Astrocyte (in vitro differentiated cells and primary cell): Measurements from ENCODE around the gene TMEM217.

Experiments
- EZH2 ChIP-seq: IDR thresholded peaks from 2 replicates; pipeline ENCODE4 v1.6.1; 2012; ENCODE audit warnings: mild to moderate bottlenecking, low read length, inconsistent platforms; ENCODE audit not compliant: insufficient read depth
- TF ChIP-seq, protein P1 (sequence below): IDR thresholded peaks from 2 replicates; pipeline ENCODE4 v1.5.1; 2011; ENCODE audit warnings: low read depth, mild to moderate bottlenecking, inconsistent platforms, low read length, moderate library complexity; ENCODE audit not compliant: insufficient read depth

DNA sequence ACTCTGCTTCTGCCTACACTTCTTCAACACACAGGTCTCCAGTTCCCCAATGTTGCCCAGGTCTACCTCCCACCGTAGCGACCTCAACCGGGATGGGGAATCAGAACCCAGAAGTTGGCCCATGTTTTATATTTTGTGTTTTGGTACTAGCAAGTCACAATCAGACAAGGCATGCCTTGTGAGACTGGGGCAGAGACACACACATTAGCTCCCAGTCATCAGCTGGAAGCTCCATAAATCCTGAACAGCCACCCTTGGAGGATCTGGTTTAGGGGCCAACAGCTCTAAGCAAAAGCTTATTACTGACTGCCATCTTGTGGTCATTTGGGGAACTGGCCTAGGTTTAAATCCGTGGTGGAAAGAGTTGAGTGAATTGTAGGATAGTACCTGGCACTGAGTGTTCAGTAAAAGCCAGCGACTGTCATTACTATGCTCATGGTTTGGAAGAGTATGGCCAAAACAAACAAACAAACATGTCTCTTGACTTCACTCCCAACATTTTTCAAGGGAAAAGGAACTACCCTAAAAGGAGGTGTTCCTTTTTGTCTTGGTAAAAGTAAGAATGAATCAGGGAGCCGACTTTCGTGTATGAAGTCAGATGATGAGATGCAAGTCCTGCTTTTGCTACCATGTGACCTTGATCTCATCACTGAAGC lies 47.5 kb downstream of the TMEM217 start:
- TF ChIP-seq, protein P1, sequence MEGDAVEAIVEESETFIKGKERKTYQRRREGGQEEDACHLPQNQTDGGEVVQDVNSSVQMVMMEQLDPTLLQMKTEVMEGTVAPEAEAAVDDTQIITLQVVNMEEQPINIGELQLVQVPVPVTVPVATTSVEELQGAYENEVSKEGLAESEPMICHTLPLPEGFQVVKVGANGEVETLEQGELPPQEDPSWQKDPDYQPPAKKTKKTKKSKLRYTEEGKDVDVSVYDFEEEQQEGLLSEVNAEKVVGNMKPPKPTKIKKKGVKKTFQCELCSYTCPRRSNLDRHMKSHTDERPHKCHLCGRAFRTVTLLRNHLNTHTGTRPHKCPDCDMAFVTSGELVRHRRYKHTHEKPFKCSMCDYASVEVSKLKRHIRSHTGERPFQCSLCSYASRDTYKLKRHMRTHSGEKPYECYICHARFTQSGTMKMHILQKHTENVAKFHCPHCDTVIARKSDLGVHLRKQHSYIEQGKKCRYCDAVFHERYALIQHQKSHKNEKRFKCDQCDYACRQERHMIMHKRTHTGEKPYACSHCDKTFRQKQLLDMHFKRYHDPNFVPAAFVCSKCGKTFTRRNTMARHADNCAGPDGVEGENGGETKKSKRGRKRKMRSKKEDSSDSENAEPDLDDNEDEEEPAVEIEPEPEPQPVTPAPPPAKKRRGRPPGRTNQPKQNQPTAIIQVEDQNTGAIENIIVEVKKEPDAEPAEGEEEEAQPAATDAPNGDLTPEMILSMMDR, result peak; percentile 99
- no peak for TF ChIP-seq EZH2
